NCI-H2196 treated with DMSO at 0.1 percent for 48 hours (cell line): ENCODE data around the gene TRIB2.

ENCODE experiments used
- DNase-seq: peaks from one replicate; lab custom pipeline; 2025; ENCODE audit not compliant: unreplicated experiment; lab: John Stamatoyannopoulos, UW

Gene TRIB2

GRCh38 chr2:12697617-12698016 is 19.1 kb upstream of the TRIB2 start:
- DNase-seq: no peak

GRCh38 chr2:12700989-12701388 is 15.7 kb upstream of the TRIB2 start:
- no peak for DNase-seq

- DNase-seq: no peak
Observed at GRCh38 chr2:12701786-12702167, 15.0 kb upstream of the TRIB2 start.

- no peak for DNase-seq
Observed at GRCh38 chr2:12702168-12703121, 14.3 kb upstream of the TRIB2 start.

- DNase-seq: no peak
Observed at GRCh38 chr2:12704378-12704777, 12.4 kb upstream of the TRIB2 start.

GRCh38 chr2:12705230-12705629 is 11.5 kb upstream of the TRIB2 start:
- DNase-seq: no peak

GRCh38 chr2:12705742-12706141 is 11.0 kb upstream of the TRIB2 start:
- no peak for DNase-seq

- DNase-seq: no peak
Observed at GRCh38 chr2:12708508-12709206, 8.1 kb upstream of the TRIB2 start.

GRCh38 chr2:12709207-12709522 is 7.6 kb upstream of the TRIB2 start:
- no peak for DNase-seq

GRCh38 chr2:12710301-12710700 is 6.4 kb upstream of the TRIB2 start:
- no peak for DNase-seq

GRCh38 chr2:12711339-12711738 is 5.4 kb upstream of the TRIB2 start:
- no peak for DNase-seq

- no peak for DNase-seq
Observed at GRCh38 chr2:12712881-12713280, 3.9 kb upstream of the TRIB2 start.

GRCh38 chr2:12714391-12715221 is 2.1 kb upstream of the TRIB2 start:
- DNase-seq: no peak

- DNase-seq: no peak
Observed at GRCh38 chr2:12715258-12716031, 1.3 kb upstream of the TRIB2 start.

- peak; percentile 56 for DNase-seq
Observed at GRCh38 chr2:12716032-12716281, 779 bp upstream of the TRIB2 start.

GRCh38 chr2:12717191-12718014 is 667 bp downstream of the TRIB2 start:
- peak; percentile 28 for DNase-seq

- no peak for DNase-seq
Observed at GRCh38 chr2:12718015-12718671, 1.4 kb downstream of the TRIB2 start.

- no peak for DNase-seq
Observed at GRCh38 chr2:12718711-12719399, 2.1 kb downstream of the TRIB2 start.
